Keratinocyte (primary cell): Measurements from ENCODE around the gene ITGAD.

Experiments used
- EZH2 ChIP-seq: IDR thresholded peaks from one replicate; pipeline ENCODE4 v1.6.1; 2012; ENCODE audit warnings: inconsistent platforms, mild to moderate bottlenecking, low read length, moderate library complexity
- TF ChIP-seq, protein P1 (sequence below), 3 experiments: IDR thresholded peaks in 1 of 3; conservative IDR thresholded peaks in 1 of 3; optimal IDR thresholded peaks in 1 of 3; 2 replicates in 2 of 3; 3 replicates in 1 of 3; pipeline versions ENCODE3 to v1.5.1; 2011; ENCODE audit warnings: low read length in 3 of 3, mild to moderate bottlenecking in 3 of 3, moderate library complexity in 2 of 3, control low read depth in 1 of 3, inconsistent platforms in 1 of 3; ENCODE audit not compliant: insufficient read depth in 2 of 3; ENCODE audit errors: extremely low read depth in 1 of 3

GRCh38 chr16:31471875-31472708 lies 79.0 kb downstream of the ITGAD start, which contains the start of gene TGFB1I1:
- TF ChIP-seq, protein P1, sequence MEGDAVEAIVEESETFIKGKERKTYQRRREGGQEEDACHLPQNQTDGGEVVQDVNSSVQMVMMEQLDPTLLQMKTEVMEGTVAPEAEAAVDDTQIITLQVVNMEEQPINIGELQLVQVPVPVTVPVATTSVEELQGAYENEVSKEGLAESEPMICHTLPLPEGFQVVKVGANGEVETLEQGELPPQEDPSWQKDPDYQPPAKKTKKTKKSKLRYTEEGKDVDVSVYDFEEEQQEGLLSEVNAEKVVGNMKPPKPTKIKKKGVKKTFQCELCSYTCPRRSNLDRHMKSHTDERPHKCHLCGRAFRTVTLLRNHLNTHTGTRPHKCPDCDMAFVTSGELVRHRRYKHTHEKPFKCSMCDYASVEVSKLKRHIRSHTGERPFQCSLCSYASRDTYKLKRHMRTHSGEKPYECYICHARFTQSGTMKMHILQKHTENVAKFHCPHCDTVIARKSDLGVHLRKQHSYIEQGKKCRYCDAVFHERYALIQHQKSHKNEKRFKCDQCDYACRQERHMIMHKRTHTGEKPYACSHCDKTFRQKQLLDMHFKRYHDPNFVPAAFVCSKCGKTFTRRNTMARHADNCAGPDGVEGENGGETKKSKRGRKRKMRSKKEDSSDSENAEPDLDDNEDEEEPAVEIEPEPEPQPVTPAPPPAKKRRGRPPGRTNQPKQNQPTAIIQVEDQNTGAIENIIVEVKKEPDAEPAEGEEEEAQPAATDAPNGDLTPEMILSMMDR (optimal IDR thresholded peaks at IDR 0.05 in 1 of 3, IDR thresholded peaks at IDR 0.05 in 1 of 3, conservative IDR thresholded peaks at IDR 0.05 in 1 of 3; ENCODE audit: extremely low read depth in 1 of 3, insufficient read depth in 2 of 3, low read length in 3 of 3): no peak
- no peak for TF ChIP-seq EZH2
